Lower leg skin (tissue), 3 donors: ENCODE results near the gene ITGB5.

Experiments used
- CTCF ChIP-seq, 3 donors: fragments of 450-650 bp; IDR thresholded peaks; one replicate each; pipeline ENCODE4 v1.5.1; 2016; ENCODE audit warnings: antibody characterized with exemption in 3 of 3, mild to moderate bottlenecking in 3 of 3, moderate library complexity in 2 of 3
- POLR2A ChIP-seq, 2 donors: fragments of 450-650 bp; IDR thresholded peaks; one replicate each; pipeline ENCODE4 v1.6.1; 2016 to 2017; ENCODE audit warnings: antibody characterized with exemption in 2 of 2, mild to moderate bottlenecking in 1 of 2, moderate library complexity in 1 of 2

DNA sequence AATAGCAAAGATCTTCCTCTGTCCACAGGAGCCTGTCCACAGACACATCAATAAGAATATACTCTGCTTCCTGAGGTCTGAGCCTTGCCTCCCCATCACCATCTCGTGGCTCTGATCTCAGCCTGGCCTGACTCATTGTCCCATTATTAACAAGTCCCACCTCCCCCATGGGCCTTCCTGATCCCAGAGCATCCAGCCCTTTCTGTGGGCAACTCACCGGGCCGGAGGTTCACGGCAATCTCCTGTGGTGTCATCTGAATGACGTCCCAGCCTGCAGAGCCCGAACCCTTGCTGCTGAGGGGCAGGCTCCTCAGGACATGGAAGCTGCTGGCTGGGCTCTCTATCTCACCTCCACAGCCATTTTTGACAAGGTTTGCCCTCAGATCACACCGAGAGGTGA lies 28.1 kb downstream of the ITGB5 start:
- TF ChIP-seq POLR2A (IDR thresholded peaks at IDR 0.05) = no peak
- TF ChIP-seq CTCF (IDR thresholded peaks at IDR 0.05) = no peak
